ENCODE measurements around the gene PHAF1. TPM values are rescaled to one million over a fixed set of nuclear protein-coding genes. Genes with fewer than 3 reads are reported as not detected.

Gene PHAF1
- total and polyA plus RNA-seq, 9 of the 15 experiments (the other 6 are each of a cell fraction or from before 2014, with no cell fraction given), result 5.1 to 25.4 (median 13.8) TPM

DNA sequence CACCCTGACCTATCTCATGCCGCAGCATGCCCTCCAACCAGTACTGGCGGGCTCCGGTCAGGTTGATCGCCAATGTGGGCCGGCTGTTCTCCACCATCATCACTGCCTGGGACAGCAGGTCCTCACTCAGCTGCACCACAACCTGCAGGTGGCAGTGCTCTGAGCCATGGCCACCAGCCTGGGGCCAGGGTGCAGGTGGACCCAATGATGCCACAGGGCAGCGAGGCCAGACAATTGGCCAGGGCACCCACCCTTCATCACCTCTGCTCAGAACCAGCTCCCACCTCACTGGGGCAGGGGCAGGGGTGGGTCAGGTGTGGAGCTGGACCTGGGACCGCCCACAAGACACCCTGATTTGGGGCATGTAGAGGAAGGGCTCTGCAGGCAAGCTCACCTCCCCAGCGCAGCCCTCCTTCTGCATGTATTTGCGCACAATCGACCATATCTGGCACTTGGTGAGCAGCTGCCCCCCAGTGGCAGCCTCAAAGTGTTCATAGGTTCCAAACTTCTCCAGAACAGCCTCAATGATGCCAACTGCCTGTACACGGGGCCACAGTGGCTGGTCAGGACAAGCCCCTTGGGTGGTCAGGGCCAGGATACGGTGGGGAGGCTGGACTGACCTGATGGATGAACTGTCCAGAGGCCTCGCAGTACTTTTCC, 69.8 kb downstream of the PHAF1 start:
- in situ Hi-C loops (cut with MboI), result no loop called here
- POLR2A ChIA-PET, result no interaction called here
- H3K4me1 ChIP-seq (replicated peaks in 1 of 2; ENCODE audit: control insufficient read depth in 2 of 2, insufficient read depth in 2 of 2, low read length in 2 of 2), result peaks cover 10 to 48% of the 10 kb centered on the region in 2 experiments

More for the DNA sequence above, 69.8 kb downstream of the PHAF1 start:
- Histone ChIP-seq H3K4me3 (no peak overlapping the region), H3K27me3 (ENCODE audit: control insufficient read depth in 2 of 2, insufficient read depth in 2 of 2, low read length in 2 of 2) (no peaks in the 10 kb centered on the region), H3K4me2 (ENCODE audit: insufficient read depth, low read length) (no peak overlapping the region), H2AFZ (ENCODE audit: low read depth, low read length) (no peak overlapping the region), H3K9me3 (replicated peaks; ENCODE audit: control insufficient read depth, insufficient read depth, low read depth, low read length) (no peaks in the 10 kb centered on the region), H4K20me1 (replicated peaks; ENCODE audit: control insufficient read depth, insufficient read depth, low read length) (no peaks in the 10 kb centered on the region), H3K27ac (ENCODE audit: extremely low read depth, low read depth, low read length) (no peak overlapping the region), H3K9ac (ENCODE audit: insufficient read depth in 1 of 2, low read depth in 2 of 2, low read length in 2 of 2) (peak overlapping the region in 1 of 2 experiments; percentile 17; a peak in 1 of 4 replicates), H3K9me1 (ENCODE audit: control insufficient read depth, insufficient read depth, low read length) (no peaks in the 10 kb centered on the region), H3K79me2 (ENCODE audit: control insufficient read depth, insufficient read depth, low read length) (peaks cover 14% of the 10 kb centered on the region), H3K36me3 (ENCODE audit: control insufficient read depth, insufficient read depth, low read length) (no peaks in the 10 kb centered on the region)
- no peak for FAIRE-seq
- 78% methylated on average over 13 of the region's 13 CpGs for WGBS (ENCODE audit: insufficient coverage, low coverage, missing lambda C conversion rate)
- intact Hi-C loops (cut with micrococcal nuclease), result loop anchor here (10.0 kb wide), 2 partner anchors 165 to 225 kb away; no protein-coding TSS in a partner anchor
- no TSS peak for BruUV-seq (replicated peaks)
- peak in 1 of 4 experiments; percentile 44 for DNase-seq (ENCODE audit: extremely low read depth in 1 of 4, low spot score in 3 of 4)
- TF ChIP-seq, protein P1, sequence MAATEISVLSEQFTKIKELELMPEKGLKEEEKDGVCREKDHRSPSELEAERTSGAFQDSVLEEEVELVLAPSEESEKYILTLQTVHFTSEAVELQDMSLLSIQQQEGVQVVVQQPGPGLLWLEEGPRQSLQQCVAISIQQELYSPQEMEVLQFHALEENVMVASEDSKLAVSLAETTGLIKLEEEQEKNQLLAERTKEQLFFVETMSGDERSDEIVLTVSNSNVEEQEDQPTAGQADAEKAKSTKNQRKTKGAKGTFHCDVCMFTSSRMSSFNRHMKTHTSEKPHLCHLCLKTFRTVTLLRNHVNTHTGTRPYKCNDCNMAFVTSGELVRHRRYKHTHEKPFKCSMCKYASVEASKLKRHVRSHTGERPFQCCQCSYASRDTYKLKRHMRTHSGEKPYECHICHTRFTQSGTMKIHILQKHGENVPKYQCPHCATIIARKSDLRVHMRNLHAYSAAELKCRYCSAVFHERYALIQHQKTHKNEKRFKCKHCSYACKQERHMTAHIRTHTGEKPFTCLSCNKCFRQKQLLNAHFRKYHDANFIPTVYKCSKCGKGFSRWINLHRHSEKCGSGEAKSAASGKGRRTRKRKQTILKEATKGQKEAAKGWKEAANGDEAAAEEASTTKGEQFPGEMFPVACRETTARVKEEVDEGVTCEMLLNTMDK (IDR thresholded peaks at IDR 0.05; ENCODE audit: borderline replicate concordance, insufficient read depth, low read depth, low read length, poor library complexity, severe bottlenecking), result peak; percentile 3
- TF ChIP-seq REST (IDR thresholded peaks at IDR 0.05; ENCODE audit: borderline replicate concordance), result peak; percentile 27; the same call in 1 of the 2 replicates
- no peak for TF ChIP-seq REST (CRISPR knock-in tag; IDR thresholded peaks at IDR 0.05; ENCODE audit: low read depth)
- TF ChIP-seq POLR2G (IDR thresholded peaks at IDR 0.05; ENCODE audit: low read depth, low read length), result peak; percentile 39; the same call in 1 of the 2 replicates
- peak in 2 of 3 experiments; percentile 47 to 52; a peak in 3 of 6 replicates for TF ChIP-seq CTCF (IDR thresholded peaks at IDR 0.05 in 2 of 3, conservative IDR thresholded peaks at IDR 0.05 in 1 of 3; ENCODE audit: insufficient read depth in 2 of 3, low read depth in 1 of 3, low read length in 3 of 3)
- TF ChIP-seq ZNF263 (CRISPR knock-in tag; IDR thresholded peaks at IDR 0.05; ENCODE audit: borderline replicate concordance), result no peak
- TF ChIP-seq RAD21 (CRISPR knock-in tag; conservative IDR thresholded peaks at IDR 0.05 in 1 of 2, IDR thresholded peaks at IDR 0.05 in 1 of 2), result peak in 1 of 2 experiments; percentile 40; a peak in 1 of 4 replicates
- ATAC-seq, result no peak
- CTCF ChIA-PET (ENCODE audit: low intra/inter-chr PET ratio), result no interaction called here

Data from K562 (cell line).